K562 (cell line): ENCODE results near the gene GATA5. TPM values are rescaled to one million over a fixed set of nuclear protein-coding genes. Genes with fewer than 3 reads are reported as not detected.

Experiments
- ATAC-seq: fragments of 200-7000 bp; cut with Tn5 transposase; 3 replicates; pipeline ENCODE4 v1.9.1; 2020; ENCODE audit warnings: moderate library complexity
- BruUV-seq: library from RNA; stranded (reverse); fragments of 400-500 nt; replicated peaks from 2 replicates; lab custom pipeline; 2021; lab: Mats Ljungman, UMichigan
- CTCF ChIA-PET: fragments of 300-600 bp; formaldehyde crosslinking; extraction: SDS; loops from one replicate; lab custom pipeline; 2021; ENCODE audit warnings: low intra/inter-chr PET ratio; lab: Yijun Ruan, JAX
- POLR2A ChIA-PET: fragments of 300-600, 350-650 bp; sonication (Branson Sonifier 250); formaldehyde crosslinking; extraction: SDS; loops from one replicate; lab custom pipeline; 2021; ENCODE audit warnings: antibody characterized with exemption, inconsistent platforms; lab: Yijun Ruan, JAX
- DNase-seq, 4 experiments: peaks; one replicate each; pipeline versions ENCODE4 v3.0.0 to v3.0.0-alpha.2; 2011 to 2018; ENCODE audit warnings: low spot score in 3 of 4, mixed read lengths in 3 of 4; ENCODE audit errors: extremely low read depth in 1 of 4
- FAIRE-seq: peaks from 2 replicates; lab custom pipeline; 2011; peaks lifted over from hg19 to GRCh38; lab: Jason Lieb, UNC
- H2AFZ ChIP-seq: 2 replicates; pipeline ENCODE4 v1.6.0; 2011; ENCODE audit warnings: low read depth, low read length, control low read depth, inconsistent platforms
- H3K27ac ChIP-seq: fragments of 200-600 bp; 3 replicates; pipeline ENCODE4 v1.8.0; 2011; ENCODE audit warnings: low read depth, mild to moderate bottlenecking, control low read depth, inconsistent platforms, low read length, moderate library complexity, mixed read lengths; ENCODE audit errors: extremely low read depth
- H3K27me3 ChIP-seq, 2 experiments: fragments of 300-600 bp in 1 of 2; 2 replicates in 1 of 2; 3 replicates in 1 of 2; pipeline versions ENCODE4 v1.6.0 to v1.8.0; 2011; ENCODE audit warnings: inconsistent platforms in 2 of 2, low read length in 2 of 2, mild to moderate bottlenecking in 1 of 2, mixed read lengths in 1 of 2, moderate library complexity in 1 of 2; ENCODE audit not compliant: control insufficient read depth in 2 of 2, insufficient read depth in 2 of 2
- H3K36me3 ChIP-seq: fragments of 300-600 bp; 3 replicates; pipeline ENCODE4 v1.8.0; 2011; ENCODE audit warnings: mild to moderate bottlenecking, low read length, inconsistent platforms; ENCODE audit not compliant: control insufficient read depth, insufficient read depth
- H3K4me1 ChIP-seq, 2 experiments: fragments of 200-600 bp in 1 of 2; replicated peaks in 1 of 2; 2 replicates in 1 of 2; 3 replicates in 1 of 2; pipeline versions ENCODE4 v1.5.1 to v1.8.0; 2011; ENCODE audit warnings: inconsistent platforms in 2 of 2, low read length in 2 of 2, mild to moderate bottlenecking in 1 of 2, mixed read lengths in 1 of 2, moderate library complexity in 1 of 2; ENCODE audit not compliant: control insufficient read depth in 2 of 2, insufficient read depth in 2 of 2
- H3K4me2 ChIP-seq: 2 replicates; pipeline ENCODE4 v1.6.1; 2011; ENCODE audit warnings: low read length, control low read depth, inconsistent platforms, mixed read lengths; ENCODE audit not compliant: insufficient read depth
- H3K4me3 ChIP-seq: fragments of 200-600 bp; sonication (generic), shearing (Covaris generic); 2 replicates; pipeline ENCODE4 v1.5.1; 2016; ENCODE audit warnings: control low read depth, inconsistent platforms
- H3K79me2 ChIP-seq: fragments of 200-600 bp; 3 replicates; pipeline ENCODE4 v1.8.0; 2011; ENCODE audit warnings: low read length, inconsistent platforms; ENCODE audit not compliant: control insufficient read depth, insufficient read depth
- H3K9ac ChIP-seq, 2 experiments: 2 replicates each; pipeline versions ENCODE4 v1.6.0 to v1.6.1; 2011; ENCODE audit warnings: low read depth in 2 of 2, low read length in 2 of 2, control low read depth in 1 of 2, inconsistent platforms in 1 of 2, mild to moderate bottlenecking in 1 of 2, mixed read lengths in 1 of 2; ENCODE audit not compliant: insufficient read depth in 1 of 2
- H3K9me1 ChIP-seq: one replicate; pipeline ENCODE4 v1.6.0; 2011; ENCODE audit warnings: inconsistent platforms, mild to moderate bottlenecking, low read length, moderate library complexity; ENCODE audit not compliant: control insufficient read depth, insufficient read depth
- H3K9me3 ChIP-seq: replicated peaks from 2 replicates; pipeline ENCODE4 v1.5.1; 2011; ENCODE audit warnings: low read depth, low read length, inconsistent platforms; ENCODE audit not compliant: control insufficient read depth, insufficient read depth
- H4K20me1 ChIP-seq: replicated peaks from 2 replicates; pipeline ENCODE4 v1.6.1; 2011; ENCODE audit warnings: low read length, inconsistent platforms, mixed read lengths; ENCODE audit not compliant: control insufficient read depth, insufficient read depth
- NRF1 ChIP-seq, 2 experiments: fragments of 450-650 bp; IDR thresholded peaks in 1 of 2; conservative IDR thresholded peaks in 1 of 2; 2 replicates each; pipeline ENCODE4 v1.6.1; 2014; ENCODE audit warnings: mild to moderate bottlenecking in 2 of 2
- POLR2AphosphoS5 ChIP-seq: IDR thresholded peaks from 2 replicates; pipeline ENCODE4 v1.6.1; 2011; ENCODE audit warnings: mild to moderate bottlenecking, low read depth, low read length, moderate library complexity; ENCODE audit not compliant: control insufficient read depth, insufficient read depth
- POU5F1 ChIP-seq: fragments of 150-350 bp; IDR thresholded peaks from 2 replicates; pipeline ENCODE4 v1.6.1; 2014; ENCODE audit warnings: borderline replicate concordance, low read length, low read depth, mild to moderate bottlenecking; ENCODE audit not compliant: partially characterized antibody
- RUNX1 ChIP-seq: sonication (generic); IDR thresholded peaks from 2 replicates; pipeline ENCODE4 v1.6.1; 2016; ENCODE audit warnings: antibody characterized with exemption, low read depth
- SMARCA5 ChIP-seq: fragments of 450-650 bp; IDR thresholded peaks from 2 replicates; pipeline ENCODE4 v1.6.1; 2016
- THAP7 ChIP-seq: fragments of 250-450 bp; sonication (Bioruptor Pico); IDR thresholded peaks from 2 replicates; pipeline ENCODE4 v1.5.0; 2021
- ZNF830 ChIP-seq: fragments of 250-450 bp; sonication (Bioruptor Pico); IDR thresholded peaks from 2 replicates; pipeline ENCODE4 v1.5.0; 2021; ENCODE audit warnings: mild to moderate bottlenecking
- WGBS: fragments of 100-300 bp; shearing (Covaris generic); methylation state at CpG from one replicate; pipeline ENCODE4 v1.1.6; 2016; ENCODE audit warnings: low coverage, mixed read lengths; ENCODE audit not compliant: insufficient coverage; ENCODE audit errors: missing lambda C conversion rate; 5-methylcytosine and 5-hydroxymethylcytosine counted together
- in situ Hi-C: fragments of 300-500 bp; cut with MboI; formaldehyde crosslinking; loops from 4 replicates; pipeline ENCODE4 v1.15.0; 2018; ENCODE audit warnings: inconsistent platforms, mixed read lengths
- intact Hi-C: fragments of 100-400 bp; cut with micrococcal nuclease; formaldehyde crosslinking; loops from 2 replicates; pipeline ENCODE4 v1.14.2; 2022
- polyA plus RNA-seq, 8 experiments: library from polyadenylated mRNA; depleted of rRNA in 4 of 8; stranded (reverse) in 5 of 8; unstranded in 3 of 8; fragments of >200 nt; fragmentation: Nextera tagmentation in 2 of 8; fragmentation: Illumina TruSeq in 1 of 8; extraction: Ambion mirVana in 2 of 8; extraction: Trizol in 1 of 8; gene quantifications; 2 replicates each; pipeline versions ENCODE4 v1.2.1 to v1.2.3, GENCODE V29; 2011 to 2014; ENCODE audit warnings: inconsistent platforms in 1 of 8, missing spikeins in 1 of 8
- total RNA-seq, 7 experiments: library from RNA; depleted of rRNA in 6 of 7; stranded (reverse); fragments of >200 nt in 6 of 7; fragmentation: Illumina TruSeq in 2 of 7; extraction: Trizol in 2 of 7; gene quantifications; 2 replicates each; pipeline versions ENCODE4 v1.2.1 to v1.2.3, GENCODE V29; 2011 to 2021; ENCODE audit warnings: low replicate concordance in 1 of 7

The GATA5 gene
- total and polyA plus RNA-seq, 9 of the 15 experiments (the other 6 are each of a cell fraction or from before 2014, with no cell fraction given) = 0.09 to 0.57 (median 0.20) TPM; not detected in 3

- ChIA-PET POLR2A (interaction anchor here (1.0 kb wide), 1 partner anchor 53 kb away, joined by 3 read pairs; no protein-coding TSS in a partner anchor), CTCF (no interaction called here)
- no peak overlapping the region for H3K4me3 ChIP-seq
- H3K27ac ChIP-seq = no peak overlapping the region
- DNase-seq = no peak
- no TSS peak for BruUV-seq
- no peaks in the 10 kb centered on the region for H3K9me1 ChIP-seq
- TF ChIP-seq SMARCA5 = no peak
- TF ChIP-seq ZNF830 (CRISPR knock-in tag) = no peak
- no peak for TF ChIP-seq THAP7 (CRISPR knock-in tag)
- TF ChIP-seq POLR2AphosphoS5 = no peak
- TF ChIP-seq RUNX1 = no peak
- no peak for TF ChIP-seq NRF1 (conservative IDR thresholded peaks at IDR 0.05 in 1 of 2, IDR thresholded peaks at IDR 0.05 in 1 of 2)
- TF ChIP-seq POU5F1 = no peak
- TF ChIP-seq, all 486 proteins: peak for 0
- Histone ChIP-seq H3K4me1 (peaks cover 14 to 69% of the 10 kb centered on the region in 2 experiments), H3K9ac (0 out of 4 replicates have a peak overlapping the region, but pooled peaks of 1 of the 2 experiments have one; percentile 35), H3K79me2 (no peaks in the 10 kb centered on the region), H3K27me3 (peaks cover 5 to 36% of the 10 kb centered on the region in 2 experiments; a peak in 4 of 5 replicates), H2AFZ (no peak overlapping the region), H3K9me3 (no peaks in the 10 kb centered on the region), H4K20me1 (no peaks in the 10 kb centered on the region), H3K36me3 (no peaks in the 10 kb centered on the region), H3K4me2 (no peak overlapping the region)
- WGBS = 46% methylated on average over 13 of the region's 15 CpGs
- in situ Hi-C loops (no loop called here), intact Hi-C loops (no loop called here)
- ATAC-seq (no peak), FAIRE-seq (no peak)
Measured at GRCh38 chr20:62455929-62456328, 19.9 kb downstream of the GATA5 start.
